HCT116 (cell line): ENCODE measurements around the gene CGNL1. TPM values are rescaled to one million over a fixed set of nuclear protein-coding genes. Genes with fewer than 3 reads are reported as not detected.

Source experiments
- ATAC-seq: fragments of 200-7000 bp; cut with Tn5 transposase; 2 replicates; pipeline ENCODE4 v1.9.1; 2020; ENCODE audit warnings: mild to moderate bottlenecking, moderate library complexity
- BruUV-seq: library from RNA; stranded (reverse); fragments of 400-500 nt; replicated peaks from 2 replicates; lab custom pipeline; 2021; lab: Mats Ljungman, UMichigan
- CTCF ChIA-PET: fragments of 300-600 bp; sonication (Branson Sonifier 250); formaldehyde crosslinking; loops from one replicate; lab custom pipeline; 2021; ENCODE audit warnings: antibody characterized with exemption; lab: Charles Lee
- POLR2A ChIA-PET: fragments of 300-600, 350-600 bp; sonication (Branson Sonifier 250); formaldehyde crosslinking; loops from one replicate; lab custom pipeline; 2021; ENCODE audit warnings: antibody characterized with exemption; lab: Charles Lee
- RAD21 ChIA-PET, 2 experiments: fragments of 300-600 bp; sonication (Branson Sonifier 250); formaldehyde crosslinking; loops; one replicate each; lab custom pipeline; 2023; ENCODE audit warnings: low total read pairs in 2 of 2; ENCODE audit not compliant: uncharacterized antibody in 2 of 2, unreplicated experiment in 2 of 2, low non-redundant PET in 1 of 2; lab: Charles Lee
- DNase-seq: peaks from one replicate; pipeline ENCODE4 v3.0.0-alpha.2; 2010; ENCODE audit warnings: low read depth, low spot score
- H2AFZ ChIP-seq: fragments of 200-600 bp; shearing (Covaris generic), sonication (generic); 2 replicates; pipeline ENCODE4 v1.6.1; 2017; ENCODE audit warnings: low read depth, mixed run types, mixed read lengths, antibody characterized with exemption, low read length; ENCODE audit not compliant: poor library complexity, severe bottlenecking
- H3K27ac ChIP-seq: 2 replicates; pipeline ENCODE4 v1.5.1; 2012; ENCODE audit warnings: low read depth, low read length
- H3K27me3 ChIP-seq: fragments of 200-600 bp; sonication (generic); 2 replicates; pipeline ENCODE4 v1.6.1; 2016; ENCODE audit warnings: mixed run types, low read length, mixed read lengths; ENCODE audit not compliant: insufficient read depth
- H3K36me3 ChIP-seq, 2 experiments: fragments of 200-500 bp in 1 of 2; fragments of 200-600 bp in 1 of 2; sonication (Bioruptor generic) in 1 of 2; sonication (generic) in 1 of 2; 2 replicates each; pipeline versions ENCODE4 v1.5.1 to v1.6.1; 2014 to 2016; ENCODE audit warnings: low read length in 2 of 2, inconsistent platforms in 1 of 2, mixed read lengths in 1 of 2, mixed run types in 1 of 2; ENCODE audit not compliant: insufficient read depth in 2 of 2, control insufficient read depth in 1 of 2
- H3K4me1 ChIP-seq, 2 experiments: fragments of 200-600 bp in 1 of 2; sonication (generic) in 1 of 2; 2 replicates each; pipeline versions ENCODE4 v1.5.1 to v1.6.1; 2012 to 2017; ENCODE audit warnings: low read length in 2 of 2, inconsistent platforms in 1 of 2, mild to moderate bottlenecking in 1 of 2, mixed read lengths in 1 of 2, mixed run types in 1 of 2, moderate library complexity in 1 of 2; ENCODE audit not compliant: insufficient read depth in 2 of 2, control insufficient read depth in 1 of 2
- H3K4me2 ChIP-seq: fragments of 200-600 bp; sonication (generic); 2 replicates; pipeline ENCODE4 v1.6.1; 2017; ENCODE audit warnings: mixed run types, low read length, mixed read lengths
- H3K4me3 ChIP-seq, 2 experiments: fragments of 200-600 bp in 1 of 2; sonication (generic) in 1 of 2; replicated peaks in 1 of 2; 2 replicates each; pipeline ENCODE4 v1.5.1; 2011 to 2016; ENCODE audit warnings: low read length in 2 of 2, control low read depth in 1 of 2, low read depth in 1 of 2, mild to moderate bottlenecking in 1 of 2, mixed read lengths in 1 of 2, mixed run types in 1 of 2
- H3K79me2 ChIP-seq: fragments of 200-600 bp; sonication (generic); 2 replicates; pipeline ENCODE4 v1.6.1; 2017; ENCODE audit warnings: mild to moderate bottlenecking, mixed run types, low read length, moderate library complexity, mixed read lengths; ENCODE audit not compliant: insufficient read depth
- H3K9ac ChIP-seq: fragments of 200-600 bp; sonication (generic); 2 replicates; pipeline ENCODE4 v1.6.1; 2016; ENCODE audit warnings: low read length, mixed read lengths
- H3K9me2 ChIP-seq: fragments of 200-600 bp; sonication (generic), shearing (Covaris generic); 2 replicates; pipeline ENCODE4 v1.6.1; 2017; ENCODE audit warnings: mixed run types, mild to moderate bottlenecking, moderate library complexity; ENCODE audit not compliant: insufficient read depth
- H3K9me3 ChIP-seq, 2 experiments: fragments of 200-500 bp in 1 of 2; fragments of 200-600 bp in 1 of 2; sonication (Bioruptor generic) in 1 of 2; sonication (generic) in 1 of 2; 2 replicates each; pipeline ENCODE4 v1.6.1; 2014 to 2017; ENCODE audit warnings: low read length in 2 of 2, mixed read lengths in 2 of 2, inconsistent platforms in 1 of 2, low read depth in 1 of 2, mild to moderate bottlenecking in 1 of 2, mixed run types in 1 of 2, moderate library complexity in 1 of 2; ENCODE audit not compliant: control insufficient read depth in 1 of 2, insufficient read depth in 1 of 2
- H4K20me1 ChIP-seq: fragments of 200-600 bp; sonication (generic), shearing (Covaris generic); 2 replicates; pipeline ENCODE4 v1.6.1; 2017; ENCODE audit warnings: mixed run types, mild to moderate bottlenecking, moderate library complexity; ENCODE audit not compliant: insufficient read depth
- CBX3 ChIP-seq: IDR thresholded peaks from 2 replicates; pipeline ENCODE4 v1.6.1; 2012; ENCODE audit warnings: low read depth
- CTCF ChIP-seq, 3 experiments: fragments of 200-600 bp in 1 of 3; sonication (generic) in 1 of 3; IDR thresholded peaks in 2 of 3; conservative IDR thresholded peaks in 1 of 3; 2 replicates each; pipeline ENCODE4 v1.5.1; 2012 to 2017; ENCODE audit warnings: low read depth in 2 of 3, low read length in 2 of 3, antibody characterized with exemption in 1 of 3, borderline replicate concordance in 1 of 3, control low read depth in 1 of 3, mild to moderate bottlenecking in 1 of 3, mixed read lengths in 1 of 3, mixed run types in 1 of 3, moderate library complexity in 1 of 3; ENCODE audit not compliant: insufficient read depth in 1 of 3
- EZH2 ChIP-seq: fragments of 200-600 bp; sonication (generic); IDR thresholded peaks from 2 replicates; pipeline ENCODE4 v1.6.1; 2017; ENCODE audit warnings: antibody characterized with exemption, mixed run types
- EZH2phosphoT487 ChIP-seq: fragments of 200-600 bp; IDR thresholded peaks from 2 replicates; pipeline ENCODE4 v1.6.1; 2018; ENCODE audit warnings: antibody characterized with exemption, borderline replicate concordance
- JUND ChIP-seq: IDR thresholded peaks from 2 replicates; pipeline ENCODE4 v1.6.1; 2012
- POLR2A ChIP-seq: IDR thresholded peaks from 2 replicates; pipeline ENCODE4 v1.7.0; 2011; ENCODE audit warnings: borderline replicate concordance; ENCODE audit not compliant: insufficient read depth, insufficient read length; ENCODE audit errors: extremely low read depth
- SIN3A ChIP-seq: IDR thresholded peaks from 2 replicates; pipeline ENCODE4 v1.6.1; 2012; ENCODE audit warnings: low read depth
- SRF ChIP-seq: IDR thresholded peaks from 2 replicates; pipeline ENCODE4 v1.6.1; 2012; ENCODE audit warnings: low read depth
- TCF7L2 ChIP-seq: IDR thresholded peaks from 2 replicates; pipeline ENCODE4 v1.7.0; 2011; ENCODE audit warnings: borderline replicate concordance, inconsistent platforms; ENCODE audit not compliant: insufficient read depth, insufficient read length; ENCODE audit errors: extremely low read depth
- ZBTB33 ChIP-seq: IDR thresholded peaks from 2 replicates; pipeline ENCODE4 v1.6.1; 2011; ENCODE audit warnings: mild to moderate bottlenecking, low read length, moderate library complexity; ENCODE audit not compliant: insufficient replicate concordance; ENCODE audit errors: extremely low read depth
- ZFX ChIP-seq: fragments of 450-650 bp; IDR thresholded peaks from 2 replicates; pipeline ENCODE4 v1.6.1; 2017
- intact Hi-C: fragments of 100-400 bp; cut with micrococcal nuclease; formaldehyde crosslinking; loops from 2 replicates; pipeline ENCODE4 v1.10.0; 2022
- total RNA-seq: library from RNA; stranded (reverse); gene quantifications from one replicate; pipeline ENCODE4 v1.2.1, GENCODE V29; 2021; ENCODE audit not compliant: unreplicated experiment

CGNL1 gene
- total RNA-seq, 1 experiment from 2014 or later: 2.2 TPM

GRCh38 chr15:57403017-57403416 lies 26.7 kb downstream of the CGNL1 start:
- intact Hi-C loops: no loop called here

More at GRCh38 chr15:57403017-57403416, 26.7 kb downstream of the CGNL1 start:
- Histone ChIP-seq H3K4me3 (no peak overlapping the region), H3K4me1 (no peaks in the 10 kb centered on the region), H3K9me2 (no peaks in the 10 kb centered on the region), H3K27me3 (no peaks in the 10 kb centered on the region), H3K79me2 (no peaks in the 10 kb centered on the region), H3K27ac (no peak overlapping the region), H2AFZ (no peak overlapping the region), H3K9me3 (no peaks in the 10 kb centered on the region)
- BruUV-seq: no TSS peak
- no peak for DNase-seq
- RAD21 ChIA-PET: no interaction called here
- no peak for ATAC-seq
- no peak for TF ChIP-seq TCF7L2
- no peak for TF ChIP-seq SRF
- no peak for TF ChIP-seq POLR2A
- no peak for TF ChIP-seq EZH2phosphoT487
- TF ChIP-seq EZH2: no peak
- TF ChIP-seq ZFX: no peak
- TF ChIP-seq ZBTB33: no peak
- no peak for TF ChIP-seq SIN3A
- no peak for TF ChIP-seq CTCF (IDR thresholded peaks at IDR 0.05 in 2 of 3, conservative IDR thresholded peaks at IDR 0.05 in 1 of 3; ENCODE audit: borderline replicate concordance in 1 of 3, insufficient read depth in 1 of 3, low read depth in 2 of 3, low read length in 2 of 3)
- TF ChIP-seq JUND: no peak
- TF ChIP-seq CBX3: no peak
- TF ChIP-seq, all 23 proteins: peak for 0
- no peaks in the 10 kb centered on the region for H3K36me3 ChIP-seq
- ChIA-PET CTCF (no interaction called here), POLR2A (no interaction called here)
- no peak overlapping the region for H3K4me2 ChIP-seq
- H3K9ac ChIP-seq: no peak overlapping the region
- no peaks in the 10 kb centered on the region for H4K20me1 ChIP-seq
